Measurements from ENCODE around the gene NDUFS2.

NDUFS2 gene

GRCh38 chr1:161196521-161197451 lies 5.4 kb upstream of the NDUFS2 start:
- DNase-seq = no peak

GRCh38 chr1:161197560-161198193 lies 4.5 kb upstream of the NDUFS2 start:
- DNase-seq = no peak

GRCh38 chr1:161198194-161198896 lies 3.8 kb upstream of the NDUFS2 start:
- no peak for DNase-seq

- no peak for DNase-seq
Measured at GRCh38 chr1:161198897-161199431, 3.2 kb upstream of the NDUFS2 start, which contains the start of gene ADAMTS4. TSS of gene ADAMTS4 (minus strand) at chr1:161199054. CDS start at chr1:161198627, 427 bp downstream.

- DNase-seq = no peak
Measured at GRCh38 chr1:161199506-161200139, 2.5 kb upstream of the NDUFS2 start.

GRCh38 chr1:161200421-161200991 lies 1.7 kb upstream of the NDUFS2 start:
- DNase-seq = no peak

GRCh38 chr1:161200992-161201835 lies 953 bp upstream of the NDUFS2 start:
- DNase-seq = no peak

GRCh38 chr1:161206411-161207140 lies 4.4 kb downstream of the NDUFS2 start:
- no peak for DNase-seq

- DNase-seq = no peak
Measured at GRCh38 chr1:161207173-161207572, 5.0 kb downstream of the NDUFS2 start.

GRCh38 chr1:161209790-161210409 lies 7.7 kb downstream of the NDUFS2 start:
- peak; percentile 63 for DNase-seq

GRCh38 chr1:161214369-161214768 lies 12.2 kb downstream of the NDUFS2 start:
- no peak for DNase-seq

- no peak for DNase-seq
Measured at GRCh38 chr1:161215076-161215475, 12.9 kb downstream of the NDUFS2 start, which contains the start of gene FCER1G. TSS of gene FCER1G (plus strand) at chr1:161215295. CDS start at chr1:161215322, 27 bp downstream.

- DNase-seq = no peak
Measured at GRCh38 chr1:161216945-161217712, 15.0 kb downstream of the NDUFS2 start.

- no peak for DNase-seq
Measured at GRCh38 chr1:161217831-161218230, 15.7 kb downstream of the NDUFS2 start.

GRCh38 chr1:161218301-161219077 lies 16.3 kb downstream of the NDUFS2 start:
- no peak for DNase-seq

GRCh38 chr1:161219078-161219892 lies 17.1 kb downstream of the NDUFS2 start:
- DNase-seq = no peak

- no peak for DNase-seq
Measured at GRCh38 chr1:161220002-161220401, 17.8 kb downstream of the NDUFS2 start.
